Measurements from ENCODE around the gene ATP5IF1.
A peak's percentile ranks its signal among the peaks of the same experiment; 100 is the strongest.

The ATP5IF1 gene

DNA sequence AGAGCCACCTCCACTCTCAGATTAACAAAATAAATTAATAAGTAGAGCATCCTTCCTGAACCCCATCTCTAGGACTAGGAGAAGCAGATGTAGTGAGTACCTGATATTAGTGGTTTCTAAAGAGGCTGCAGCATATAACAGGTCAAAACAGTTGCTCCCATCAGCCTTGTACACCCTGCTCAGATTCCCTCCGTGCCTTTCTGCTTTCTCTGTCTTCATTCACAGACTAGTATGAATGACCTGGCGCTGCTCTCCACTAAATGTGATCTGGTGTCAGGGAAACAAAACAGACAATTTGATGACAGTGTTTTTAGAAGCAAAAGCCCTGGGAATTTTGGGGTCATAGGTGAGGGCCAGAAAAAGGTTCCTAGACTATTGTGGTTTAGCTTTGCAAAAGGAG is 31.7 kb downstream of the ATP5IF1 start:
- Histone ChIP-seq H2AK5ac (ENCODE audit: low read depth, low read length) (no peak overlapping the region), H3K27me3 (ENCODE audit: control insufficient read depth in 3 of 3, insufficient read depth in 3 of 3, low read depth in 1 of 3, low read length in 3 of 3) (no peaks in the 10 kb centered on the region), H3K18ac (ENCODE audit: low read length) (no peak overlapping the region), H3K4ac (ENCODE audit: low read length) (no peak overlapping the region), H2BK15ac (ENCODE audit: low read length) (no peak overlapping the region), H3K79me1 (ENCODE audit: low read depth, low read length) (peaks cover 8% of the 10 kb centered on the region), H4K91ac (ENCODE audit: low read depth, low read length, poor library complexity) (no peak overlapping the region), H4K8ac (ENCODE audit: low read depth, low read length) (no peak overlapping the region), H2AFZ (ENCODE audit: low read length) (no peak overlapping the region), H3K4me2 (ENCODE audit: insufficient read depth, low read length, poor library complexity, severe bottlenecking) (no peak overlapping the region), H3K9ac (ENCODE audit: low read depth, low read length, poor library complexity) (no peak overlapping the region), H3K14ac (ENCODE audit: low read length) (no peak overlapping the region), H3K27ac (replicated peaks; ENCODE audit: low read length) (no peak overlapping the region), H3K4me1 (ENCODE audit: control insufficient read depth in 2 of 2, insufficient read depth in 1 of 2, low read depth in 1 of 2, low read length in 2 of 2) (peaks cover 11 to 13% of the 10 kb centered on the region in 2 donors), H2BK120ac (ENCODE audit: low read depth, low read length) (no peak overlapping the region), H2BK5ac (ENCODE audit: low read length) (no peak overlapping the region), H3K4me3 (ENCODE audit: low read length in 2 of 2) (no peak overlapping the region), H2BK12ac (ENCODE audit: low read length) (no peak overlapping the region), H3K23ac (ENCODE audit: low read depth, low read length, poor library complexity) (no peak overlapping the region), H3K9me3 (replicated peaks in 1 of 2; ENCODE audit: control insufficient read depth in 2 of 2, insufficient read depth in 1 of 2, low read depth in 1 of 2, low read length in 2 of 2) (no peaks in the 10 kb centered on the region), H3K36me3 (replicated peaks in 1 of 2; ENCODE audit: control insufficient read depth in 2 of 2, insufficient read depth in 2 of 2, low read length in 2 of 2) (peaks cover 14 to 38% of the 10 kb centered on the region in 2 donors)
- DNase-seq (ENCODE audit: low spot score), result no peak
- no CpG with 5 or more reads among the region's 2 CpGs for WGBS, 2 donors (ENCODE audit: extremely low coverage in 2 of 2, insufficient read length in 2 of 2, insufficient replicate concordance in 1 of 2)

DNA sequence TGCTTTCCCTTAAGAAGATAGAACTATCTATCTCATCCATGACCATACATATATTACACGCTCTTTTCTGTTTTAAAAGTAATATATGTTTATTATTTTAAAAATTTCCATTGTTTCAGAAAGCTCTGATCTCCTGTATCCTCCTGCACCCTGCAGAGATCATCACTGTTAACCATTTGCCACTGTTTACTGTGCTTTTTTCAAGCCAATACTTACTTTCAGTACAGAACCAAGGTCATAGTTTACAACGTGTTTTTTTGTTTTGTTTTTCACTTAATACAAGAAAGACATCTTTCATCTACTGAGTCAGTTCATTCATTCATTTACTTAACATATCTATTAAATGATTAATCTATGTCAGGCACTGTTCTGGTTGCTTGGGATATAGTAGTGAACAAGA is 33.6 kb downstream of the ATP5IF1 start:
- no peaks in the 10 kb centered on the region for H3K9me3 ChIP-seq (replicated peaks in 1 of 2; ENCODE audit: control insufficient read depth in 2 of 2, insufficient read depth in 1 of 2, low read depth in 1 of 2, low read length in 2 of 2)
- no peak overlapping the region for H2BK120ac ChIP-seq (ENCODE audit: low read depth, low read length)
- no peak overlapping the region for H3K14ac ChIP-seq (ENCODE audit: low read length)
- no peak overlapping the region for H3K18ac ChIP-seq (ENCODE audit: low read length)
- no peaks in the 10 kb centered on the region for H3K27me3 ChIP-seq (ENCODE audit: control insufficient read depth in 3 of 3, insufficient read depth in 3 of 3, low read depth in 1 of 3, low read length in 3 of 3)
- H3K4me3 ChIP-seq (ENCODE audit: low read length in 2 of 2), result no peak overlapping the region
- H3K4me1 ChIP-seq (ENCODE audit: control insufficient read depth in 2 of 2, insufficient read depth in 1 of 2, low read depth in 1 of 2, low read length in 2 of 2), result peaks cover 10 to 13% of the 10 kb centered on the region in 2 donors
- no peak overlapping the region for H2AFZ ChIP-seq (ENCODE audit: low read length)
- no peak overlapping the region for H2BK12ac ChIP-seq (ENCODE audit: low read length)
- no peak overlapping the region for H2BK15ac ChIP-seq (ENCODE audit: low read length)
- no peak for DNase-seq (ENCODE audit: low spot score)
- no peak overlapping the region for H3K9ac ChIP-seq (ENCODE audit: low read depth, low read length, poor library complexity)
- no peak overlapping the region for H4K91ac ChIP-seq (ENCODE audit: low read depth, low read length, poor library complexity)
- no peak overlapping the region for H2AK5ac ChIP-seq (ENCODE audit: low read depth, low read length)
- no peak overlapping the region for H2BK5ac ChIP-seq (ENCODE audit: low read length)
- no peak overlapping the region for H3K4ac ChIP-seq (ENCODE audit: low read length)
- peaks cover 24 to 57% of the 10 kb centered on the region in 2 donors for H3K36me3 ChIP-seq (replicated peaks in 1 of 2; ENCODE audit: control insufficient read depth in 2 of 2, insufficient read depth in 2 of 2, low read length in 2 of 2)
- H3K27ac ChIP-seq (replicated peaks; ENCODE audit: low read length), result no peak overlapping the region
- WGBS, 2 donors (ENCODE audit: extremely low coverage in 2 of 2, insufficient read length in 2 of 2, insufficient replicate concordance in 1 of 2), result no CpG with 5 or more reads among the region's 2 CpGs
- no peak overlapping the region for H3K23ac ChIP-seq (ENCODE audit: low read depth, low read length, poor library complexity)
- no peak overlapping the region for H3K4me2 ChIP-seq (ENCODE audit: insufficient read depth, low read length, poor library complexity, severe bottlenecking)
- no peak overlapping the region for H4K8ac ChIP-seq (ENCODE audit: low read depth, low read length)
- H3K79me1 ChIP-seq (ENCODE audit: low read depth, low read length), result peaks cover 9% of the 10 kb centered on the region

DNA sequence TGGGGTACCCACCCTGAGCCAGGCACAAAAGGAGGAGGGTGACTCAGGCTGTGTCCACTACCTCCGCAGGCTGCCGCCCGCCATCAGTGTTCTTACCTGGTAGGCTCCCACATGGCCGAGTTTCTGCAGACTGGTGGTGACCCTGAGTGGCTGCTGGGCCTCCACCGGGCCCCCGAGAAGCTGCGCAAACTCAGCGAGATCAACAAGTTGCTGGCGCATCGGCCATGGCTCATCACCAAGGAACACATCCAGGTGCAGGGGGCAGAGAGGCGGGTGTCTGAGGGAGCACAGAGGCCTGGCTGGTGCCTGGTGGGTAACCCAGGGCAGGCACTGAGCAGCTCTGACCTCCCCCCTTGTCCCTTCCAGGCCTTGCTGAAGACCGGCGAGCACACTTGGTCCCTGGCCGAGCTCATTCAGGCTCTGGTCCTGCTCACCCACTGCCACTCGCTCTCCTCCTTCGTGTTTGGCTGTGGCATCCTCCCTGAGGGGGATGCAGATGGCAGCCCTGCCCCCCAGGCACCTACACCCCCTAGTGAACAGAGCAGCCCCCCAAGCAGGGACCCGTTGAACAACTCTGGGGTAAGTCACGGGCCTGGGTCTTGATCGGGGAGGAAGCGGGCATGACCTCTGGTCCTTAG is 36.4 kb downstream of the ATP5IF1 start:
- Histone ChIP-seq H3K27ac (replicated peaks; ENCODE audit: low read length) (no peak overlapping the region), H3K36me3 (replicated peaks in 1 of 2; ENCODE audit: control insufficient read depth in 2 of 2, insufficient read depth in 2 of 2, low read length in 2 of 2) (peaks cover 28 to 83% of the 10 kb centered on the region in 2 donors)
- no peak for DNase-seq (ENCODE audit: low spot score)

DNA sequence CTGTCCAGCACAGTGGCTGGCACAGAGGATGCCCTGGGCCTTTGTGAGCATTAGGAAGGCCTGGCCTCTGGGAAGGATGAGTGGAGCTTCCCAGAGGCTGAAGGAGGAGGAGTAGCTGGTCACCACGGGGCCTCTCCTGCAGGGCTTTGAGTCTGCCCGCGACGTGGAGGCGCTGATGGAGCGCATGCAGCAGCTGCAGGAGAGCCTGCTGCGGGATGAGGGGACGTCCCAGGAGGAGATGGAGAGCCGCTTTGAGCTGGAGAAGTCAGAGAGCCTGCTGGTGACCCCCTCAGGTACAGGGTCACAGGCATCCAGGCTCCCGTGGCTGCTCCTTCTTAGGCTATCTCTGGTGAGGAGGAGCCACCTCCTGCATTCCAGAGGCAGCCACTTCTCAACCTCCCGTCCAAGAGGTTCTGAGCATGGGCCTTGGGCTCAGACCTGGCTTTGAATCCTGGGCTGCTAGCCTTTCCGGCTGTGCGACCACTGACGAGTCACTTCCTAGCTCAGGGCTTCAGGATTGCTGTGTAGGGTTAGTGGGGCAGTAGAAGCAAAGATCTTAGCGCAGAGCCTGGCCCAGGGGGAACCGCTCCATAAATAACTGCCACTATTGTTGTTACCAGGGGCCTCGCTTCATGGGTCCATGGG is 37.4 kb downstream of the ATP5IF1 start:
- Histone ChIP-seq H4K91ac (ENCODE audit: low read depth, low read length, poor library complexity) (no peak overlapping the region), H2AFZ (ENCODE audit: low read length) (no peak overlapping the region), H2BK15ac (ENCODE audit: low read length) (no peak overlapping the region), H2BK120ac (ENCODE audit: low read depth, low read length) (no peak overlapping the region), H2BK5ac (ENCODE audit: low read length) (no peak overlapping the region), H2BK12ac (ENCODE audit: low read length) (no peak overlapping the region), H3K4me3 (ENCODE audit: low read length in 2 of 2) (no peak overlapping the region), H4K8ac (ENCODE audit: low read depth, low read length) (no peak overlapping the region), H3K4me2 (ENCODE audit: insufficient read depth, low read length, poor library complexity, severe bottlenecking) (no peak overlapping the region), H2AK5ac (ENCODE audit: low read depth, low read length) (no peak overlapping the region), H3K27me3 (ENCODE audit: control insufficient read depth in 3 of 3, insufficient read depth in 3 of 3, low read depth in 1 of 3, low read length in 3 of 3) (no peaks in the 10 kb centered on the region), H3K14ac (ENCODE audit: low read length) (no peak overlapping the region), H3K36me3 (replicated peaks in 1 of 2; ENCODE audit: control insufficient read depth in 2 of 2, insufficient read depth in 2 of 2, low read length in 2 of 2) (peaks cover 33 to 92% of the 10 kb centered on the region in 2 donors), H3K9ac (ENCODE audit: low read depth, low read length, poor library complexity) (no peak overlapping the region), H3K18ac (ENCODE audit: low read length) (no peak overlapping the region), H3K9me3 (replicated peaks in 1 of 2; ENCODE audit: control insufficient read depth in 2 of 2, insufficient read depth in 1 of 2, low read depth in 1 of 2, low read length in 2 of 2) (no peaks in the 10 kb centered on the region), H3K4ac (ENCODE audit: low read length) (no peak overlapping the region), H3K79me1 (ENCODE audit: low read depth, low read length) (peaks cover 1% of the 10 kb centered on the region), H3K23ac (ENCODE audit: low read depth, low read length, poor library complexity) (no peak overlapping the region), H3K27ac (replicated peaks; ENCODE audit: low read length) (no peak overlapping the region), H3K4me1 (ENCODE audit: control insufficient read depth in 2 of 2, insufficient read depth in 1 of 2, low read depth in 1 of 2, low read length in 2 of 2) (no peaks in the 10 kb centered on the region)
- no CpG with 5 or more reads among the region's 17 CpGs for WGBS, 2 donors (ENCODE audit: extremely low coverage in 2 of 2, insufficient read length in 2 of 2, insufficient replicate concordance in 1 of 2)
- no peak for DNase-seq (ENCODE audit: low spot score)

More for the DNA sequence above, 36.4 kb downstream of the ATP5IF1 start:
- H3K4ac ChIP-seq (ENCODE audit: low read length), result no peak overlapping the region
- no peak overlapping the region for H3K4me3 ChIP-seq (ENCODE audit: low read length in 2 of 2)
- H2AK5ac ChIP-seq (ENCODE audit: low read depth, low read length), result no peak overlapping the region
- peaks cover 3 to 4% of the 10 kb centered on the region in 2 donors for H3K4me1 ChIP-seq (ENCODE audit: control insufficient read depth in 2 of 2, insufficient read depth in 1 of 2, low read depth in 1 of 2, low read length in 2 of 2)
- H2BK120ac ChIP-seq (ENCODE audit: low read depth, low read length), result no peak overlapping the region
- H3K4me2 ChIP-seq (ENCODE audit: insufficient read depth, low read length, poor library complexity, severe bottlenecking), result no peak overlapping the region
- H3K14ac ChIP-seq (ENCODE audit: low read length), result no peak overlapping the region
- peak overlapping the region; percentile 39 for H2BK5ac ChIP-seq (ENCODE audit: low read length)
- WGBS, 2 donors (ENCODE audit: extremely low coverage in 2 of 2, insufficient read length in 2 of 2, insufficient replicate concordance in 1 of 2), result no CpG with 5 or more reads among the region's 20 CpGs
- H2BK15ac ChIP-seq (ENCODE audit: low read length), result no peak overlapping the region
- H4K91ac ChIP-seq (ENCODE audit: low read depth, low read length, poor library complexity), result no peak overlapping the region
- H3K23ac ChIP-seq (ENCODE audit: low read depth, low read length, poor library complexity), result no peak overlapping the region
- peak overlapping the region; percentile 73 for H2BK12ac ChIP-seq (ENCODE audit: low read length)
- H3K79me1 ChIP-seq (ENCODE audit: low read depth, low read length), result peaks cover 7% of the 10 kb centered on the region
- H2AFZ ChIP-seq (ENCODE audit: low read length), result no peak overlapping the region
- no peak overlapping the region for H4K8ac ChIP-seq (ENCODE audit: low read depth, low read length)
- H3K9ac ChIP-seq (ENCODE audit: low read depth, low read length, poor library complexity), result peak overlapping the region; percentile 60
- no peak overlapping the region for H3K18ac ChIP-seq (ENCODE audit: low read length)
- H3K27me3 ChIP-seq (ENCODE audit: control insufficient read depth in 3 of 3, insufficient read depth in 3 of 3, low read depth in 1 of 3, low read length in 3 of 3), result no peaks in the 10 kb centered on the region
- H3K9me3 ChIP-seq (replicated peaks in 1 of 2; ENCODE audit: control insufficient read depth in 2 of 2, insufficient read depth in 1 of 2, low read depth in 1 of 2, low read length in 2 of 2), result no peaks in the 10 kb centered on the region

Measured in neuronal stem cell (in vitro differentiated cells).